ENCODE data around the gene PRAMEF9.
"Not testable (repeated sequence)": the region's sequence is repeated elsewhere in the genome, so short reads cannot be mapped to it uniquely, and the experiment has no call there.

DNA sequence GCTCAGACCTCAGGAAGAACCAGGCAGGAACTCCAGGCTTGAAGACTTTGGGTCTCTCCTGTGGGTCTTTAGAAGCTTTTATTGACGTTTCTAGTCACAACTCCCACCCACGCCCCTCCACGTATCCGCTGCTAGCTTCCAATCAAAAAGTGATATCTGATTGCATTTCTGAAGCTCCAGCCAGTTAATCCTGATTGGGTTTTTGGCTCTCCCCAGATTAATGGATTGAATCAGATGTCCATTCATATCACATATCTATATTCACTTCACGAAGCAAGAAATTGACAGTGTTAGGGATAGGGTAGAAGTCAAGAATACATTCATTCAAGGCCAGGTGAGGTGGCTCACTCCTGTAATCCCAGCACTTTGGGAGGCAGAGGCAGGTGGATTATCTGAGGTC is 15.7 kb upstream of the PRAMEF9 start, which contains the start of gene PRAMEF26:
- not testable (repeated sequence) for TF ChIP-seq CTCF (conservative IDR thresholded peaks at IDR 0.05; ENCODE audit: low read depth, low read length); EZH2 (IDR thresholded peaks at IDR 0.05; ENCODE audit: low read length, unreplicated experiment); EZH2phosphoT487 (IDR thresholded peaks at IDR 0.05; ENCODE audit: borderline replicate concordance, low read length)

All from PC-3 (cell line).